Measurements from ENCODE around the gene MYRF. TPM values are rescaled to one million over a fixed set of nuclear protein-coding genes. Genes with fewer than 3 reads are reported as not detected.

Gene MYRF
- total and polyA plus RNA-seq, 2 of the 13 experiments (the other 11 are each of a cell fraction or from before 2014, with no cell fraction given) = 10.2 to 25.9 TPM

- TF ChIP-seq ZBTB26 (CRISPR knock-in tag; IDR thresholded peaks at IDR 0.05; ENCODE audit: borderline replicate concordance) (no peak; the same call in 1 of the 2 replicates), ZFP1 (CRISPR knock-in tag; IDR thresholded peaks at IDR 0.05) (no peak; the same call in 1 of the 2 replicates), ARNTL (CRISPR knock-in tag; IDR thresholded peaks at IDR 0.05) (peak; percentile 63; the same call in 1 of the 2 replicates), MED13 (CRISPR knock-in tag; IDR thresholded peaks at IDR 0.05) (peak; percentile 44; the same call in 1 of the 2 replicates), ZNF543 (CRISPR knock-in tag; IDR thresholded peaks at IDR 0.05) (no peak), JARID2 (CRISPR knock-in tag; IDR thresholded peaks at IDR 0.05; ENCODE audit: insufficient replicate concordance) (no peak), SRSF4 (IDR thresholded peaks at IDR 0.05; ENCODE audit: low read depth, low read length, poor library complexity, severe bottlenecking) (no peak), ZNF597 (CRISPR knock-in tag; IDR thresholded peaks at IDR 0.05) (peak; percentile 74), ZNF292 (CRISPR knock-in tag; IDR thresholded peaks at IDR 0.05; ENCODE audit: borderline replicate concordance, low read depth) (no peak), IRX3 (CRISPR knock-in tag; IDR thresholded peaks at IDR 0.05; ENCODE audit: borderline replicate concordance, low read depth) (peak; percentile 25; the same call in 1 of the 2 replicates), ETV5 (CRISPR knock-in tag; IDR thresholded peaks at IDR 0.05; ENCODE audit: borderline replicate concordance) (no peak; the same call in 1 of the 2 replicates), PRPF4 (IDR thresholded peaks at IDR 0.05; ENCODE audit: low read depth, low read length, poor library complexity, severe bottlenecking) (no peak), MLLT10 (CRISPR knock-in tag; IDR thresholded peaks at IDR 0.05) (0 out of 2 replicates have a peak, but pooled peaks have one; percentile 56), FIP1L1 (IDR thresholded peaks at IDR 0.05; ENCODE audit: borderline replicate concordance, insufficient read depth, low read depth, low read length) (0 out of 2 replicates have a peak, but pooled peaks have one; percentile 84), REST (IDR thresholded peaks at IDR 0.05; ENCODE audit: borderline replicate concordance in 1 of 2, low read depth in 1 of 2, low read length in 2 of 2) (0 out of 4 replicates have a peak, but pooled peaks of 1 of the 2 experiments have one; percentile 40), THYN1 (CRISPR knock-in tag; IDR thresholded peaks at IDR 0.05; ENCODE audit: borderline replicate concordance, low read depth) (no peak), NFYC (CRISPR knock-in tag; IDR thresholded peaks at IDR 0.05) (peak; percentile 84), ERF (CRISPR knock-in tag; IDR thresholded peaks at IDR 0.05) (no peak), ZNF629 (CRISPR knock-in tag; conservative IDR thresholded peaks at IDR 0.05) (0 out of 2 replicates have a peak, but pooled peaks have one; percentile 5), TEAD3 (CRISPR knock-in tag; optimal IDR thresholded peaks at IDR 0.05; ENCODE audit: borderline replicate concordance) (peak; percentile 75)
Measured at GRCh38 chr11:61814958-61815789, 62.7 kb downstream of the MYRF start (continued).

Measured in HepG2 (cell line).